BLaER1 treated with 17β-estradiol and CSF1 and Interleukin-3, amounts not matched to agents 10 nM and 100 nM (cell line): ENCODE results near the gene CIB2.

Experiments used
- H3K27ac ChIP-seq, 11 experiments: shearing (Covaris generic); formaldehyde crosslinking; 2 replicates each; pipeline ENCODE4 v1.8.1; 2022
- H3K27me3 ChIP-seq, 11 experiments: shearing (Covaris generic); formaldehyde crosslinking; 2 replicates each; pipeline ENCODE4 v1.8.1; 2022
- H3K36me3 ChIP-seq, 11 experiments: shearing (Covaris generic); formaldehyde crosslinking; 2 replicates each; pipeline ENCODE4 v1.8.1; 2022
- H3K4me1 ChIP-seq, 10 experiments: shearing (Covaris generic); formaldehyde crosslinking; 2 replicates each; pipeline ENCODE4 v1.8.1; 2022
- H3K4me2 ChIP-seq, 11 experiments: shearing (Covaris generic); formaldehyde crosslinking; 2 replicates each; pipeline ENCODE4 v1.8.1; 2022
- H3K4me3 ChIP-seq, 10 experiments: shearing (Covaris generic); formaldehyde crosslinking; 2 replicates each; pipeline ENCODE4 v1.8.1; 2022
- H3K9ac ChIP-seq, 11 experiments: shearing (Covaris generic); formaldehyde crosslinking; 2 replicates each; pipeline ENCODE4 v1.8.1; 2022
- H3K9me3 ChIP-seq, 11 experiments: shearing (Covaris generic); formaldehyde crosslinking; replicated peaks in 1 of 11; 2 replicates each; pipeline ENCODE4 v1.8.1; 2022
- H4K20me1 ChIP-seq, 11 experiments: shearing (Covaris generic); formaldehyde crosslinking; 2 replicates each; pipeline ENCODE4 v1.8.1; 2022
- Cebpa-rat ChIP-seq, 11 experiments: shearing (Covaris generic); IDR thresholded peaks; 2 replicates each; pipeline ENCODE4 v1.8.1; 2022

The CIB2 gene

DNA sequence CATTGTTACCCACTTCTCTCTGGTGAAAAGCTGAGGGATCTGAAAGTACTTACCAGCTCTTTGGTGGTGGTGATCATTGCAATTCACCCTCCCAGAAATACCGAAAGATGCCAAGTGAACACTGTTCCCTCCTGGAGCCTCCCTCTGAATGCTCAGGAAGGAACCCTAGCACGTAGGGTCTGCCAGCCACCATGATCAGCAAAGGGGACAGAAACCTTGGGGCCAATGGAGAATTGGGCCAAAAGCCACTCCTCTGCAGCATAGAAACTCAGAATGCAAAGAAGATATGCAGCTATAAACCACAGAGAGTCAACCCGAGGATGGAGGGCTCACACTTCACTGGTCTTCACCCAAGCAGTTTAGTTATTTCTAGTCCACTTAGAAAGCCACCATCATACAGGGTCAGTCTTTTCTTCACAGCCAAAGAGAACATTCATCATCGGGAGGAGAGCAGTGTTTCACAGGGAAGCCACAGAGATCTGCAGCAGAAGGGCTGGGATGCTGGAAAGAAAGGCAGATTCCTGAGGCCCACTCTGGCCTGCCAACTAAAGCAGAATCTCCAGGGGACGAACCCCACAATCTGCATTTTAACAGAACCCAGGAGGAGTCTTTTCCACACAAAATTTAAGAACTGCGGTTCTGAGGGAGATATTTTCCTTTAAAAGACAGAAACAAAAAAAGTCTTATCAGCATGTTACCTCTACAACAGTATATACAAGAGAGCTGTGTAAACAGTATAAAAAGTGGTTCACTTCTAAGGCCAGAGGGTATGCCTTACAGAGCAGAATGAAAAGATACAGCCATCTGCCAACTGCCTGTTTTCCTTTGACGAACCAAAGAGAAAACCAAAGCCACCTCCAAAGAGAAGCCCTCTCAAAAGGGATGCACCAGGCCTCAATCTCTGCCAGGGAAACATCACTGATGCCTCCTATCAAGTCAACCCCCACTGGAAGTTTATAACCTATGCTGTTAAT, 65.0 kb downstream of the CIB2 start:
- Histone ChIP-seq H3K27ac (peak overlapping the region; percentile 44 to 91 (median 85); a peak in 21 of 22 replicates), H3K27me3 (no peaks in the 10 kb centered on the region), H3K4me1 (peaks cover 92 to 100% (median 98%) of the 10 kb centered on the region in 10 experiments), H4K20me1 (peaks cover 0 to 29% (median 0%) of the 10 kb centered on the region in 11 experiments; a peak in 3 of 22 replicates), H3K9ac (peak overlapping the region in 9 of 11 experiments; percentile 58 to 72 (median 64); a peak in 17 of 22 replicates), H3K36me3 (no peaks in the 10 kb centered on the region), H3K4me3 (peak overlapping the region in 2 of 10 experiments; percentile 1 to 11; a peak in 4 of 20 replicates), H3K9me3 (no peaks in the 10 kb centered on the region), H3K4me2 (peak overlapping the region; percentile 76 to 97 (median 90))
- no peak for TF ChIP-seq Cebpa-rat (IDR thresholded peaks at IDR 0.05)

GRCh38 chr15:78065284-78065872, 65.9 kb downstream of the CIB2 start:
- Histone ChIP-seq H3K9me3 (no peaks in the 10 kb centered on the region), H3K9ac (peak overlapping the region; percentile 47 to 72 (median 64); a peak in 19 of 22 replicates), H4K20me1 (peaks cover 0 to 38% (median 0%) of the 10 kb centered on the region in 11 experiments; a peak in 3 of 22 replicates), H3K36me3 (no peaks in the 10 kb centered on the region), H3K27ac (peak overlapping the region; percentile 57 to 91 (median 85)), H3K4me2 (peak overlapping the region; percentile 76 to 97 (median 90)), H3K4me1 (peaks cover 92 to 100% (median 98%) of the 10 kb centered on the region in 10 experiments), H3K4me3 (peak overlapping the region in 3 of 10 experiments; percentile 1 to 26 (median 15); a peak in 2 of 20 replicates), H3K27me3 (no peaks in the 10 kb centered on the region)
- peak; percentile 77 to 94 (median 90); a peak in 19 of 22 replicates for TF ChIP-seq Cebpa-rat (IDR thresholded peaks at IDR 0.05)

DNA sequence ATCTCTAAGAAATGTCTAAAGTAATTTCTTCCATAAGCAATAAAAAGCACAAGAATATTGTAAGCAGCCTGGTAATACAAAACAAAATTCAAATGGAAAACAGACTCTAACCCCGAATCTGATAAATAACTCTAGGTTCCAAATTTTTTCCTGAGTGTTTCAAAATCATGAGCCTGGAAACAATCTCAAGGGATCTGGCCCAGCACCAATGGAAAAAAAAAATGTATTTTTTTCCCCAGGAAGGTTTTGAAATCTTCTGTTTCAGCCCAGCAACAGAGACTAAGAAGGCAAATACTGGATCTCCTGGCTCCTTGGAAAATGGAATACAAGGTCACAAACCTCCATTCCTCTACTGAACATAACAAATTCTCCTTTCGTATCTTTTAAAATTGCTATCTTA, 66.7 kb downstream of the CIB2 start:
- no peak for TF ChIP-seq Cebpa-rat (IDR thresholded peaks at IDR 0.05)
- no peaks in the 10 kb centered on the region for H3K36me3 ChIP-seq
- H4K20me1 ChIP-seq: peaks cover 0 to 46% (median 0%) of the 10 kb centered on the region in 11 experiments; a peak in 3 of 22 replicates
- H3K4me2 ChIP-seq: peak overlapping the region; percentile 76 to 97 (median 90); a peak in 21 of 22 replicates
- H3K9me3 ChIP-seq: no peaks in the 10 kb centered on the region
- no peaks in the 10 kb centered on the region for H3K27me3 ChIP-seq
- H3K27ac ChIP-seq: peak overlapping the region; percentile 57 to 91 (median 85); a peak in 20 of 22 replicates
- H3K9ac ChIP-seq: peak overlapping the region in 7 of 11 experiments; percentile 58 to 72 (median 68); a peak in 7 of 22 replicates
- no peak overlapping the region; a peak in 1 of 20 replicates for H3K4me3 ChIP-seq
- peaks cover 92 to 100% (median 98%) of the 10 kb centered on the region in 10 experiments for H3K4me1 ChIP-seq

DNA sequence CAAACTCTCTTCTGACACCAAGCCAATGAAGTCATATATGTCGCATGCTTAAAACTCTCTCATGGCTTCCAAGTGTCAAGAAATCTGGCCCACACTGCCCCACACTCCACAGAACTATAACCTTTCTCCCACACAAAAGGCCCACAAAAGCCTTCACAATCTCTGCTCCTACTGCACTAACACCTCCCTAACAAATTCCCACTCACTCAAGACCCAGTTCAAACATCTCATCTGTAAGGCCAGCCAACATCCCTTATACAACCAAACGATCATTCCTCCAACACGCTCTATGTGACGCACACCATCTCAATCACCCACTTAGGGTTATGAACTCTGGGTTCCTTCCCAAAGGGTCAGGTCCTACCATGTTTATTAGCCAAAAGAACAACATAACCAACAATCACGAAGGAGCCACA, 67.3 kb downstream of the CIB2 start:
- TF ChIP-seq Cebpa-rat (IDR thresholded peaks at IDR 0.05): no peak
- Histone ChIP-seq H3K4me3 (no peak overlapping the region), H3K9me3 (no peaks in the 10 kb centered on the region), H3K4me1 (peaks cover 92 to 100% (median 98%) of the 10 kb centered on the region in 10 experiments), H3K36me3 (no peaks in the 10 kb centered on the region), H3K4me2 (peak overlapping the region; percentile 3 to 97 (median 85); a peak in 18 of 22 replicates), H3K9ac (no peak overlapping the region; a peak in 1 of 22 replicates), H3K27me3 (no peaks in the 10 kb centered on the region), H4K20me1 (peaks cover 0 to 52% (median 0%) of the 10 kb centered on the region in 11 experiments; a peak in 3 of 22 replicates), H3K27ac (peak overlapping the region in 10 of 11 experiments; percentile 5 to 91 (median 84); a peak in 13 of 22 replicates)

DNA sequence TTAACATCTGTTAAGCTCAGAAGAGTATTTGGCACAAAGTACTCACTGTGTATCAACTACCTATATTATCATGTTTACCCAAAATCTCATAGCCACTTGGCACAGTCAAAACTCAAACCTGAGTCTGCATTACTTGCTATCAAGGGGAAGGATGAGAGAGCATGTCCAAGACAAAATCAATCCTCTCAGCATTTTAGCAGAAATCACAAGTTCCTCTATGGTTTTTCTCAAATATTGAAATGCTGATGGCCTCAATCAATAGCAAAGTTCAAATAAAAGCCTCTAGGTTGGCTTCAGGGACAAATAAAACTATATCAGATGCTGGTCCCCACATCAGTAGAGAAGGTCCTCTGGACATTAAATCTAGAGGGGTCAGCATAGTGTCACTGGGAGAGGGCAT, 68.0 kb downstream of the CIB2 start:
- no peak for TF ChIP-seq Cebpa-rat (IDR thresholded peaks at IDR 0.05)
- H3K27me3 ChIP-seq: no peaks in the 10 kb centered on the region
- no peak overlapping the region for H3K9ac ChIP-seq
- no peaks in the 10 kb centered on the region for H3K9me3 ChIP-seq
- peak overlapping the region; percentile 3 to 97 (median 85); a peak in 16 of 22 replicates for H3K4me2 ChIP-seq
- H4K20me1 ChIP-seq: peaks cover 0 to 60% (median 0%) of the 10 kb centered on the region in 11 experiments; a peak in 3 of 22 replicates
- no peak overlapping the region for H3K4me3 ChIP-seq
- no peaks in the 10 kb centered on the region for H3K36me3 ChIP-seq
- peak overlapping the region in 8 of 11 experiments; percentile 9 to 91 (median 84); a peak in 13 of 22 replicates for H3K27ac ChIP-seq
- peaks cover 92 to 100% (median 98%) of the 10 kb centered on the region in 10 experiments for H3K4me1 ChIP-seq

DNA sequence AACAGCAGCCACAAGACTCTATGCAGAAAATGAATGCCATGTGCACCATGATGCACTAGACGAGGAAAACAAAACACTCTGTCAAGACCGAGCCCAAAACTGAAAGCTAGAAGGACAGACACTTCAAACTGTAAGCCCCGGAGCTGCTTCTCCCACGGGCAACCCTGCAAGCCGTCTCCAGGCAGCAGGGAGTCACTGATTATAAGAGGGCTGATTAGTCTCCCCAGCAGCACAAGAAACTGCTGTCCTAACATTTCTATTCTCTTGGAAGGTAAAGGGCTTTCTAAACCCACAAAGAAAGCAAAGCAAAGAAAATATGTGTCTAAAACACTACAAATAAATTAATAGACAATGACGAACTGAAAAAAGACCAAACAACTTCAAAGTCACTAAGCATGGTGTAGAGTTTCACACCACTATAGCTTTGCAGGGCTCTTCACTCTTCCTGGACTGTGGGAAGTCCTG, 69.2 kb downstream of the CIB2 start:
- Histone ChIP-seq H3K27me3 (no peaks in the 10 kb centered on the region), H3K27ac (peak overlapping the region; percentile 2 to 91 (median 69); a peak in 19 of 22 replicates), H3K4me3 (peak overlapping the region in 7 of 10 experiments; percentile 0 to 47 (median 31); a peak in 8 of 20 replicates), H4K20me1 (peaks cover 0 to 70% (median 0%) of the 10 kb centered on the region in 11 experiments; a peak in 3 of 22 replicates), H3K4me1 (peaks cover 92 to 100% (median 98%) of the 10 kb centered on the region in 10 experiments), H3K9me3 (no peaks in the 10 kb centered on the region), H3K4me2 (peak overlapping the region; percentile 72 to 97 (median 80)), H3K36me3 (no peaks in the 10 kb centered on the region), H3K9ac (peak overlapping the region; percentile 50 to 72 (median 55); a peak in 20 of 22 replicates)
- TF ChIP-seq Cebpa-rat (IDR thresholded peaks at IDR 0.05): no peak

DNA sequence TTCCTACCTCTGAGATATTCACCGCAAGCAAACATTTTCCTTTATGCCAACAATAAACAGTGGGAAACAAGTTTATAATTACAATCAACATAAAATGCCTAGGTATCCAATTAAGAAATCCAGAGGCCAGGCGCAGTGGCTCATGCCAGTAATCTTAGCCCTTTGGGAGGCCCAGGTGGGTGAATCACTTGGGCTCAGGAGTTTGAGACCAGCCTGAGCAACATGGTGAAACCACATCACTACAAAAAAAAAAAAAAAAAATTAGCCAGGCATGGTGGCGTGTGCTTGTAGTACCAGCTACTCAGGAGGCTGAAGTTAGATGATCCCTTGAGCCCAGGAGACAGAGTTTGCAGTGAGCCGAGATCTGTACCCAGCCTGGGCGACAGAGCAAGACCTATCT, 71.0 kb downstream of the CIB2 start:
- Histone ChIP-seq H4K20me1 (peaks cover 0 to 88% (median 0%) of the 10 kb centered on the region in 11 experiments; a peak in 6 of 22 replicates), H3K36me3 (no peaks in the 10 kb centered on the region), H3K27me3 (no peaks in the 10 kb centered on the region), H3K9me3 (no peaks in the 10 kb centered on the region), H3K4me2 (peak overlapping the region; percentile 68 to 98 (median 89); a peak in 21 of 22 replicates), H3K4me1 (peaks cover 92 to 100% (median 98%) of the 10 kb centered on the region in 10 experiments), H3K27ac (peak overlapping the region in 10 of 11 experiments; percentile 66 to 95 (median 87); a peak in 18 of 22 replicates), H3K4me3 (no peak overlapping the region), H3K9ac (peak overlapping the region in 2 of 11 experiments; percentile 68 to 75; a peak in 2 of 22 replicates)
- TF ChIP-seq Cebpa-rat (IDR thresholded peaks at IDR 0.05): no peak
